ENCODE measurements around the gene EFNA5.

- no peak for TF ChIP-seq CTCF (IDR thresholded peaks at IDR 0.05)
- TF ChIP-seq ZFX (IDR thresholded peaks at IDR 0.05; ENCODE audit: borderline replicate concordance): no peak
These were observed 9.4 kb upstream of the EFNA5 start for GRCh38 chr5:107680099-107680498.

All from 22Rv1 (cell line).